ENCODE data around the gene LINC00237. TPM values are rescaled to one million over a fixed set of nuclear protein-coding genes. Genes with fewer than 3 reads are reported as not detected.

Gene LINC00237
- total and polyA plus RNA-seq, 4 experiments from 2014 or later, result not detected

- no peak for DNase-seq
- Mint-ChIP-seq H3K4me1 (peaks cover under 1 to 6% (median 4%) of the 10 kb centered on the region in 4 donors), H3K27ac (no peak overlapping the region), H3K4me3 (no peak overlapping the region), H3K9me3 (no peaks in the 10 kb centered on the region), H3K27me3 (no peaks in the 10 kb centered on the region), H3K36me3 (peaks cover 51 to 56% of the 10 kb centered on the region in 2 donors)
- no peaks in the 10 kb centered on the region for H3K9me3 ChIP-seq (ENCODE audit: control insufficient read depth in 1 of 2, low read length in 2 of 2)
- H3K4me1 ChIP-seq (ENCODE audit: insufficient read depth, low read length), result no peaks in the 10 kb centered on the region
- H3K27me3 ChIP-seq (ENCODE audit: insufficient read depth, low read length), result no peaks in the 10 kb centered on the region
- intact Hi-C loops (cut with micrococcal nuclease), result no loop called here
- ChIA-PET POLR2A (ENCODE audit: partially characterized antibody) (no interaction called here), CTCF (ENCODE audit: partially characterized antibody) (no interaction called here)
- H3K27ac ChIP-seq (ENCODE audit: low read depth, low read length), result no peak overlapping the region
- H3K36me3 ChIP-seq (ENCODE audit: insufficient read depth, low read length), result peaks cover 8% of the 10 kb centered on the region
- no peak overlapping the region for H3K4me3 ChIP-seq (ENCODE audit: low read length in 2 of 2)
These were observed 27.9 kb upstream of the LINC00237 start for GRCh38 chr20:21133917-21134622.

- peaks cover 2 to 6% (median 5%) of the 10 kb centered on the region in 4 donors for H3K4me1 Mint-ChIP-seq
- ChIA-PET CTCF (ENCODE audit: partially characterized antibody) (no interaction called here), POLR2A (ENCODE audit: partially characterized antibody) (no interaction called here)
- intact Hi-C loops (cut with micrococcal nuclease), result no loop called here
- no peaks in the 10 kb centered on the region for H3K9me3 Mint-ChIP-seq
- no peak overlapping the region for H3K4me3 Mint-ChIP-seq
- H3K36me3 Mint-ChIP-seq, result peaks cover 46 to 54% of the 10 kb centered on the region in 2 donors
- H3K36me3 ChIP-seq (ENCODE audit: insufficient read depth, low read length), result peaks cover 8% of the 10 kb centered on the region
- H3K27me3 ChIP-seq (ENCODE audit: insufficient read depth, low read length), result no peaks in the 10 kb centered on the region
- no peak overlapping the region for H3K4me3 ChIP-seq (ENCODE audit: low read length in 2 of 2)
- no peak overlapping the region for H3K27ac Mint-ChIP-seq
- DNase-seq, result no peak
- no peak overlapping the region for H3K27ac ChIP-seq (ENCODE audit: low read depth, low read length)
- no peaks in the 10 kb centered on the region for H3K4me1 ChIP-seq (ENCODE audit: insufficient read depth, low read length)
- no peaks in the 10 kb centered on the region for H3K9me3 ChIP-seq (ENCODE audit: control insufficient read depth in 1 of 2, low read length in 2 of 2)
- no peaks in the 10 kb centered on the region for H3K27me3 Mint-ChIP-seq
These were observed 27.2 kb upstream of the LINC00237 start for GRCh38 chr20:21133404-21133803.

GRCh38 chr20:21129861-21130260 lies 23.7 kb upstream of the LINC00237 start:
- H3K9me3 ChIP-seq (ENCODE audit: control insufficient read depth in 1 of 2, low read length in 2 of 2), result no peaks in the 10 kb centered on the region
- Mint-ChIP-seq H3K36me3 (peaks cover 21 to 30% of the 10 kb centered on the region in 2 donors), H3K4me1 (peaks cover 11 to 28% (median 21%) of the 10 kb centered on the region in 4 donors), H3K9me3 (no peaks in the 10 kb centered on the region), H3K27ac (peak overlapping the region in 2 of 7 donors; percentile 4 to 48), H3K4me3 (no peak overlapping the region), H3K27me3 (no peaks in the 10 kb centered on the region)
- H3K4me3 ChIP-seq (ENCODE audit: low read length in 2 of 2), result no peak overlapping the region
- ChIA-PET POLR2A (ENCODE audit: partially characterized antibody) (no interaction called here), CTCF (ENCODE audit: partially characterized antibody) (interaction anchor here (1.2 kb wide), 1 partner anchor 12 kb away, joined by 5 read pairs; no protein-coding TSS in a partner anchor)
- H3K4me1 ChIP-seq (ENCODE audit: insufficient read depth, low read length), result peaks cover 21% of the 10 kb centered on the region
- no peak overlapping the region for H3K27ac ChIP-seq (ENCODE audit: low read depth, low read length)
- no peaks in the 10 kb centered on the region for H3K27me3 ChIP-seq (ENCODE audit: insufficient read depth, low read length)
- no peak for DNase-seq
- H3K36me3 ChIP-seq (ENCODE audit: insufficient read depth, low read length), result no peaks in the 10 kb centered on the region
- intact Hi-C loops (cut with micrococcal nuclease), result loop anchor here (5.0 kb wide), 3 partner anchors 377 to 1078 kb away; partner anchors contain the start of genes CFAP61, CRNKL1 and RALGAPA2

GRCh38 chr20:21127201-21127981 lies 21.2 kb upstream of the LINC00237 start:
- Histone ChIP-seq H3K27me3 (ENCODE audit: insufficient read depth, low read length) (no peaks in the 10 kb centered on the region), H3K9me3 (ENCODE audit: control insufficient read depth in 1 of 2, low read length in 2 of 2) (no peaks in the 10 kb centered on the region), H3K36me3 (ENCODE audit: insufficient read depth, low read length) (no peaks in the 10 kb centered on the region), H3K4me3 (ENCODE audit: low read length in 2 of 2) (no peak overlapping the region), H3K27ac (ENCODE audit: low read depth, low read length) (no peak overlapping the region), H3K4me1 (ENCODE audit: insufficient read depth, low read length) (peaks cover 21% of the 10 kb centered on the region)
- CTCF ChIA-PET (ENCODE audit: partially characterized antibody), result interaction anchor here (1.2 to 2.4 kb wide), 4 partner anchors 76 to 108 kb away, joined by 3 to 15 read pairs (median 6); no protein-coding TSS in a partner anchor
- Mint-ChIP-seq H3K4me3 (peak overlapping the region in 7 of 8 donors; percentile 84 to 99 (median 92)), H3K9me3 (no peaks in the 10 kb centered on the region), H3K27me3 (peaks cover 0 to 2% of the 10 kb centered on the region in 2 donors), H3K36me3 (peaks cover 9 to 13% of the 10 kb centered on the region in 2 donors), H3K4me1 (peaks cover 11 to 28% (median 20%) of the 10 kb centered on the region in 4 donors), H3K27ac (peak overlapping the region in 2 of 7 donors; percentile 4 to 74)
- POLR2A ChIA-PET (ENCODE audit: partially characterized antibody), result interaction anchor here (0.6 to 2.4 kb wide), 4 partner anchors 26 to 415 kb away, joined by 3 to 29 read pairs (median 8); partner anchors contain the start of gene XRN2
- intact Hi-C loops (cut with micrococcal nuclease), result loop anchor here (5.0 kb wide), 3 partner anchors 380 to 1075 kb away; partner anchors contain the start of genes CFAP61, CRNKL1 and RALGAPA2
- no peak for DNase-seq

- Mint-ChIP-seq H3K36me3 (peaks cover 9 to 10% of the 10 kb centered on the region in 2 donors), H3K27ac (peak overlapping the region; percentile 55 to 98 (median 93)), H3K9me3 (no peaks in the 10 kb centered on the region), H3K4me1 (peaks cover 11 to 28% (median 20%) of the 10 kb centered on the region in 4 donors), H3K4me3 (peak overlapping the region; percentile 84 to 99 (median 93)), H3K27me3 (peaks cover 0 to 2% of the 10 kb centered on the region in 2 donors)
- Histone ChIP-seq H3K4me1 (ENCODE audit: insufficient read depth, low read length) (peaks cover 21% of the 10 kb centered on the region), H3K4me3 (ENCODE audit: low read length in 2 of 2) (peak overlapping the region; percentile 78 to 81), H3K27ac (ENCODE audit: low read depth, low read length) (peak overlapping the region; percentile 68), H3K9me3 (ENCODE audit: control insufficient read depth in 1 of 2, low read length in 2 of 2) (no peaks in the 10 kb centered on the region), H3K36me3 (ENCODE audit: insufficient read depth, low read length) (no peaks in the 10 kb centered on the region), H3K27me3 (ENCODE audit: insufficient read depth, low read length) (no peaks in the 10 kb centered on the region)
- CTCF ChIA-PET (ENCODE audit: partially characterized antibody), result interaction anchor here (0.6 to 2.4 kb wide), 7 partner anchors 8 to 379 kb away, joined by 3 to 15 read pairs (median 4); no protein-coding TSS in a partner anchor
- POLR2A ChIA-PET (ENCODE audit: partially characterized antibody), result interaction anchor here (0.6 to 2.4 kb wide), 5 partner anchors 25 to 414 kb away, joined by 3 to 29 read pairs (median 6); partner anchors contain the start of gene XRN2
- intact Hi-C loops (cut with micrococcal nuclease), result loop anchor here (5.0 kb wide), 3 partner anchors 381 to 1074 kb away; partner anchors contain the start of genes CFAP61, CRNKL1 and RALGAPA2
- no peak for DNase-seq
These were observed 20.4 kb upstream of the LINC00237 start for GRCh38 chr20:21126581-21126870.

- Histone ChIP-seq H3K4me3 (ENCODE audit: low read length in 2 of 2) (peak within 1 kb of the TSS; percentile 78 to 81), H3K27ac (ENCODE audit: low read depth, low read length) (peak within 1 kb of the TSS; percentile 68), H3K4me1 (ENCODE audit: insufficient read depth, low read length) (peaks cover 21% of the 10 kb centered on the region), H3K9me3 (ENCODE audit: control insufficient read depth in 1 of 2, low read length in 2 of 2) (no peaks in the 10 kb centered on the region), H3K27me3 (ENCODE audit: insufficient read depth, low read length) (no peaks in the 10 kb centered on the region), H3K36me3 (ENCODE audit: insufficient read depth, low read length) (no peaks in the 10 kb centered on the region)
- peak within 1 kb of the TSS; percentile 55 to 98 (median 93) for H3K27ac Mint-ChIP-seq
- peak; percentile 92 to 99 (median 97) for DNase-seq
- ChIA-PET POLR2A (ENCODE audit: partially characterized antibody) (interaction anchor here (1.1 to 2.4 kb wide), 5 partner anchors 25 to 413 kb away, joined by 3 to 29 read pairs (median 6); partner anchors contain the start of gene XRN2), CTCF (ENCODE audit: partially characterized antibody) (interaction anchor here (0.6 to 2.4 kb wide), 10 partner anchors 9 to 414 kb away, joined by 3 to 15 read pairs (median 3); partner anchors contain the start of gene RALGAPA2)
- intact Hi-C loops (cut with micrococcal nuclease), result loop anchor here (1.0 to 5.0 kb wide), 5 partner anchors 24 to 1074 kb away; partner anchors contain the start of genes CFAP61, CRNKL1, RALGAPA2 and XRN2
- H3K4me3 Mint-ChIP-seq, result peak within 1 kb of the TSS; percentile 84 to 99 (median 93)
- H3K36me3 Mint-ChIP-seq, result peaks cover 7 to 9% of the 10 kb centered on the region in 2 donors
- H3K9me3 Mint-ChIP-seq, result no peaks in the 10 kb centered on the region
- peaks cover 11 to 28% (median 20%) of the 10 kb centered on the region in 4 donors for H3K4me1 Mint-ChIP-seq
- peaks cover 0 to 2% of the 10 kb centered on the region in 2 donors for H3K27me3 Mint-ChIP-seq
These were observed 19.9 kb upstream of the LINC00237 start, which contains the start of gene KIZ for GRCh38 chr20:21125849-21126580. Gene KIZ (plus strand): TSS chr20:21126082. CDS start chr20:21126116, 34 bp downstream.
